Gastrocnemius medialis (tissue), 4 donors: ENCODE measurements around the gene SCD.

Experiments used
- POLR2A ChIP-seq, 2 donors: fragments of 450-650 bp; IDR thresholded peaks; one replicate each; pipeline ENCODE4 v1.6.1; 2017; ENCODE audit warnings: antibody characterized with exemption in 2 of 2, mild to moderate bottlenecking in 2 of 2, moderate library complexity in 2 of 2
- TF ChIP-seq, protein P1 (sequence below), 5 experiments: fragments of 450-650 bp in 3 of 5; fragments of 200-600 bp in 2 of 5; sonication (generic) in 2 of 5; IDR thresholded peaks in 4 of 5; conservative IDR thresholded peaks in 1 of 5; 1 replicate in 4 of 5; 2 replicates in 1 of 5; pipeline ENCODE4 v1.5.1; 2016 to 2019; ENCODE audit warnings: antibody characterized with exemption in 5 of 5, mild to moderate bottlenecking in 3 of 5, moderate library complexity in 3 of 5

DNA sequence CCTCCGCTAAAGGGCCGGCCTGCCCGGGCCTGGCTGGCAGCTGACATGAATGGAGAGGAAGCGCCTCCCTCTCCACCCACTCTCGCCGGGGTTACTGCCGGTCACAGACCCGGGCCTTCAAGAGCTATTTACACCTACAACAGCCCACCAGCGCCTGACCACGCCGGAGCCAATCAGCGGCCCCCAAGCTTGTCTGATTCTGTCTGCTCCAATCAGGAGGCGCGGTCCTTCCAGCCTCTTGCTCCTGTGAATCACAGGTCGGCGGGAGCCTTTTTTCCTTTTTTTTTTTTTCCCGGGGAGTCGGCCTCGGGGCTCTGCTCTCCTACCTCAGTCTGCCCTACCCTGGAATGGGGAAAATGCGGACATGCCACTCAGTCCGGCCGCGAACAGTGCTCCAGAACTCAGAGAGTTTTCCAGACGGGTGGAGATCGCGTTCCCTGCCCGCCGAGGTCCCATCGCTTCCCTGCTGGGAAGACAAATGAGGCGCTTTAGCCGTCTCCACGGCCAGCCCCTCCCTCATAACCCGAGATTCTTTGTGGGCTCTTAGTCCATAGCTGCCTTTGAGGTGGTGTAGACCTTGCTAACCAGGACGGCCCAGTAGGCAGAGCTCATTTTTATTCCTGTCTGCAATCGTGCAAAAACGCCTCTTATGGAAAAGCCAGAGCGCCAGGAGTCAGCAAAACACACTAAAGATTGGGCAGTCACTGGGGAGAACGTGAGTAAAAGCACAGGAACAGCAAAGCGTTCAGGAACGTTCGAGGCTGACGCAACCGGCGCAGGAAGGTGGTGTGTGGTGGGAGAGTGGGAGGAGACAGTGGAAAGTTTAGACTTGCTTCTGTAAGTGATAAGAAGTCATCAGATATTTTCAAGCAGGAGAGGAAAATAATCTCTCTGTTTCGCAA is 26.5 kb downstream of the SCD start:
- TF ChIP-seq, protein P1, sequence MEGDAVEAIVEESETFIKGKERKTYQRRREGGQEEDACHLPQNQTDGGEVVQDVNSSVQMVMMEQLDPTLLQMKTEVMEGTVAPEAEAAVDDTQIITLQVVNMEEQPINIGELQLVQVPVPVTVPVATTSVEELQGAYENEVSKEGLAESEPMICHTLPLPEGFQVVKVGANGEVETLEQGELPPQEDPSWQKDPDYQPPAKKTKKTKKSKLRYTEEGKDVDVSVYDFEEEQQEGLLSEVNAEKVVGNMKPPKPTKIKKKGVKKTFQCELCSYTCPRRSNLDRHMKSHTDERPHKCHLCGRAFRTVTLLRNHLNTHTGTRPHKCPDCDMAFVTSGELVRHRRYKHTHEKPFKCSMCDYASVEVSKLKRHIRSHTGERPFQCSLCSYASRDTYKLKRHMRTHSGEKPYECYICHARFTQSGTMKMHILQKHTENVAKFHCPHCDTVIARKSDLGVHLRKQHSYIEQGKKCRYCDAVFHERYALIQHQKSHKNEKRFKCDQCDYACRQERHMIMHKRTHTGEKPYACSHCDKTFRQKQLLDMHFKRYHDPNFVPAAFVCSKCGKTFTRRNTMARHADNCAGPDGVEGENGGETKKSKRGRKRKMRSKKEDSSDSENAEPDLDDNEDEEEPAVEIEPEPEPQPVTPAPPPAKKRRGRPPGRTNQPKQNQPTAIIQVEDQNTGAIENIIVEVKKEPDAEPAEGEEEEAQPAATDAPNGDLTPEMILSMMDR (IDR thresholded peaks at IDR 0.05 in 4 of 5, conservative IDR thresholded peaks at IDR 0.05 in 1 of 5): no peak
- TF ChIP-seq POLR2A (IDR thresholded peaks at IDR 0.05): peak; percentile 45 to 85
